Fibroblast of skin of left biceps (primary cell): ENCODE results near the gene MACO1.
A peak's percentile ranks its signal among the peaks of the same experiment; 100 is the strongest.
"Not testable (repeated sequence)": the region's sequence is repeated elsewhere in the genome, so short reads cannot be mapped to it uniquely, and the experiment has no call there.

ENCODE experiments used
- DNase-seq, 2 experiments: peaks; one replicate each; pipeline ENCODE4 v3.0.0-alpha.2; 2013; ENCODE audit warnings: low read depth in 2 of 2

Gene MACO1

DNA sequence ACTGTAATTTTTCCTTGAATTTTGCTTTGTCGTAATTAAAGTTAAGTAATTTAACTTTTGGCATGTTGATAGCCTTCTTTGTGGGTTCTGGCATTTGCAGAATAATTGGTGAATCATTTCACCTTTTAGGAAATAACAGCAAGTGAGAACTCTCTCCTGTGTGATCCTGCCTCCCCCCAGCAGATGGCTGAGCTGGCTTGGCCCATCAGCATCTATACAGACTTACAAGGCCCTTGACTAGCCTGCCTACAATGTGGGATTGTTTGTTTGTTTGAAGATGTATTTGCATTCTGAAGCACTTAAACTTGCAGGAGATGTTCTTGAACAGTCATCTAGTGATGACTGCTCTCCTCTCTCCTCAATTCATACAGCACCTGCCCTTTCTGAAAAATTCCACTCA is 55.9 kb downstream of the MACO1 start:
- DNase-seq = no peak

DNA sequence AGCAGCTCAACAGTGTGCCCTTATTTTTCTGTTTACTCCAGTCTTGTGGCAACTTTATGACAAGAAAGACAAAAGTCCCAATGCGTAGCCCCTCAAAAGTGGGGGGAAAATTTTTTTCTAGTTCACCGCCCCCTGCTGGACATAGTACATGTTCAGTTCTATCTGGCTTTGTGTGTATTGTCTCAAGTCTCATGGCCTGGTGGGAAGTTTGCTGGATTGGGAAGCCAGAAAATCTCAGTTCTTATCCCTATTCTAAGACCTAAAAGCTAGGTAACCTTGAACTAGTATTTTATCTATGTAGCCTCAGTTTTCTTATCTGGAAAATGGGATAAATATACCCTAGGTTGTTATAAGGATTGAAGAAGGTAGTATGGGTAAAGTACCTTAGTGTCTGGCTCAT is 56.9 kb downstream of the MACO1 start:
- DNase-seq = no peak

DNA sequence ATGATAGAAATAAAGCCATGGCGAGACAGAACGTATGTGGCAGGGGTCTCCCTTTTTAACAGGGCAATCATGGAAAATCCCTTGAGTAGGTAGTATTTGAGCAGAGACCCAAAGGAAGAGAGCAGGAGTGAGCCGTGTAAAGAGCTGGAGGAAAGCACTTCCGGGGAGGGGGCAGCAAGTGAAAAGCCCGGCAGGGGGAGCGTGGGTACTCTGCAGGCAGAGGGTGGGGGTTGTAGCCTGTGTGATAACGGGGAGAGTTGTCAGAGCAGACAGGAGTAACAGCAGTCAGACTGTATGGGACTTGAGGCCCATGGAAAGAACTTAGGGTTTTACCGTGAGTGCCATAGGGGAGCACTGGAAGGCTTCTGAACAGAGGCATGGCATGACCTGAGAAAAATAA is 61.6 kb downstream of the MACO1 start:
- DNase-seq = no peak

DNA sequence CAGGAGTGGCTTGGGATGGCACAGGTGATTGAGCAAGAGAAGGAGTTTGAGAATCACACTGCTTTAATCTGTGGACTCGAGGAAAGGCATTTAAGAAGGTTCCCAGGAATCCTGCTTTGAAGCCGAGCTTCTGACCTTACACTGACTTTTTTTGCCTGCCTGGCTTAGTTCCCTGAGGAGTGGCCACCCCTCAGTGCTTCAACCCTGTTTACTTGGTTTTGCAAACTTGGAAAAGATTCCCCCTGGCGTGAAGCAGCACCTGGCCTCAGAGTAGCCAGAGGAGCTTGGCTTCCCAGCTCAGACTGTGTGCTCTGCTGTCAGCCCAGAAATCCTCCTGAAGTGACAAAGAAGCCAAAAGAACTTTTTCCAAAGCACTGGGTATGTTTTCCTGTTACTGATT is 64.3 kb downstream of the MACO1 start:
- DNase-seq = no peak

DNA sequence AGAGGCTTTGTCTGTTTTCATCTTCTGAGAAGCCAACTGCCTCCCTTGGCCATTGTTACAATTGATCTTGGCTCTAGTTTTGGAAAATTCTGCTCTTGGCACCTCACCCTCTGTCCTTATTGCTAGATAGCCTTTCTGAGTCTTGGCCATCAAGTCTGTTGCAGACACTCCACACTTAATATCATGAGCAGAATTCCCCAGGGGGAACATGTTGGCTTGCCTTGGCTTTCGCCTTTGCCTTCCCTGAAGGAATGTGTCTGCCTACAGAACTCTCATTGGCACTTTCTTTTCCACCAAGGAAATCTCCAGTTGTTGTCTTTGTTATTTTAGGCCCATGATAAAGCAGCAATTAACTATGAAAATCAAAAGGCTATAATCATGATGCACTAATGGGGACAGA is 70.0 kb downstream of the MACO1 start:
- no peak for DNase-seq

DNA sequence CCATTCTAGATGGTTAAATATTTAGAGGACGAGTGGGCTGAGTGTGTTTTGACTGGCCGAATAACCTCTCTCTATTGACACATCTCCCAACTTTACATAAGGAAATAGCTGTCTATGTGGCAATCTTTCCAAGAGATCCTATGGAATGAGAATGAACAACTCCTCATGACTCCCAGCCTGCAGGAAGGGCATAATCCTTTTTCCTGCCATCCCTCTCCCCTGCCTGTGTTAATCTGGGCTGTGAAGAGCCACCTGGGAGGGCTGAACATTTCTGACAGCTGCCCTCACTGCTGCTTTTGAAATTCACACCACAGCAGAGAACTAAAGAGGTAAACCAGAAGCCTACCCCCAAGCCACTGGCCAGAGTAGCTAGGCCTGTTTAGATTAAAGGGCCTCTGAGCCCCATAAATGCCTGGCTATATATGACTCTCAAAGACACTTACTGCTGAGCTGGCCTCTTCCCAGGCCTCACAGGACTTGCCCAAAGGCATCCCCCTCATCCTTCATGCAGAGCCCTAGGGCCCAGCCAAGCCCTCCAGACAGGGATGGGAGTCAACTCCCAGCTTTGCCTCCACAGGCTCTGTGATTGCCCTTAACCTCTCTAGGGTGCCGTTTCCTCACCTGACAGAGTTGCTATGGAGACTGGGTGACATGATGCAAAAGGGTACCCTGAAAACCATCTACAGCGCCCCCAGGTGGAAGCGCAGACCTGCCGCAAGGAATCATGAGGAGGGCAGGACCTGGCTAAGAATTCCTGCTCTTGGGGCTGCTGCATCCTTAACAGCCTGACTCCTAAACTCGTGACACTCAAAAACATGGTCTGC is 70.8 kb downstream of the MACO1 start:
- DNase-seq = peak; percentile 84 to 87

DNA sequence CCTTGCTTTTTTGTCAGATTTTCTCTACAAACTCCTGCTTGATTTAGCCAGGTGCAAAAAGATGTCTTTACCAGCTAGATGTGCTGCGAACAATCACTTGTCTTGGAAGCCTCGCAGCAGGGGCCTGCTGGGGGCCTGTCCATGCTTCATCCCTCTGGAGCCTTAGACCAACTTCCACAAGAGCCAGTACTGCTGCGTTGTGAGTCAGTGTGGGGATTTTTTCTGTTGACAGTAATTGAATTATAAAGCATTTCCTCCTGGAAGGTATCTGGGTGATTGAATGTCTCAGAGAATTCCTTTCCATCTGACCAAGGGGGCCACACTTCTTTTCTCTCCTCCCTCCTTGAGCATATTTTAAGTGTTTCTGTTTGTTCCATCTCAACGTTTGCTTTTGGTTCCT is 72.3 kb downstream of the MACO1 start:
- peak; percentile 61 to 66 for DNase-seq

DNA sequence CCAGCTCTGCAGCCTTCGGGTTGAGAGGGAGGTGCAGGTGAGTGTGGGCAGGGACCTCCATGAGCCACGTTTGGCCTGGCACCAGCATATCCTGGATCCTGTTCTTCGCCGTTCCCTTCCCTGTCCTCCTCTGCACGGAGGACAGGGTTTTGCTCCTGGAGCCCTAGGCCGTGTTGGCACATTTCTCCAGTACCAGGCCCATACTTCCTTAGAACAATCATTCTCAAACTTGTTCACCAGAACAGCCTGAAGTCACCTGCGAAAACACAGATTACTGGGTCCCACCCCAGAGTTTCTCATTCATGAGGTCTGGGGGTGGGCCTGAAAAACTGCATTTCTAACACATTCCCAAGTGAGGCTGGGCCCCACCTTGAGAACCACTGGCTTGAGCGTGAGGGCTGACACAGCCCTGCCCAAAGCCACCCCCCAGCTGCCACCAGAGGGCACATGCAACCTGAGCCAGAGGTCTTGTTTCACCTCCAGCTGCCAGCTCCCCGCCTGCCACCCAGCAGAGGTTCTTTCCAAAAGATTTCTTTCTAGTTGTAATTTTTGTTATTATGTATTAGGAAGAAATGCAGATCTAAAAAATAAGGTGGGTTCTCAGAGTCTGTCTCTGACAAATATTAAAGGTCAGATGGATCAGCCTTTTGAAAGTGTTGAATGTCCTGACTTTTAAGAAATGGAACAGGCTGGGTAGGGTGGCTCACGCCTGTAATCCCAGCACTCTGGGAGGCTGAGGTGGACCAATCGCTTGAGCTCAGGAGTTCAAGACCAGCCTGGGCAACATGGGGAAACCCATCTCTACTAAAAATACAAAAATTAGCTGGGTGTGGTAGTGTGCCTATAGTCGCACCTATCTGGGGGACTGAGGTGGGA is 73.1 kb downstream of the MACO1 start:
- no peak for DNase-seq

DNA sequence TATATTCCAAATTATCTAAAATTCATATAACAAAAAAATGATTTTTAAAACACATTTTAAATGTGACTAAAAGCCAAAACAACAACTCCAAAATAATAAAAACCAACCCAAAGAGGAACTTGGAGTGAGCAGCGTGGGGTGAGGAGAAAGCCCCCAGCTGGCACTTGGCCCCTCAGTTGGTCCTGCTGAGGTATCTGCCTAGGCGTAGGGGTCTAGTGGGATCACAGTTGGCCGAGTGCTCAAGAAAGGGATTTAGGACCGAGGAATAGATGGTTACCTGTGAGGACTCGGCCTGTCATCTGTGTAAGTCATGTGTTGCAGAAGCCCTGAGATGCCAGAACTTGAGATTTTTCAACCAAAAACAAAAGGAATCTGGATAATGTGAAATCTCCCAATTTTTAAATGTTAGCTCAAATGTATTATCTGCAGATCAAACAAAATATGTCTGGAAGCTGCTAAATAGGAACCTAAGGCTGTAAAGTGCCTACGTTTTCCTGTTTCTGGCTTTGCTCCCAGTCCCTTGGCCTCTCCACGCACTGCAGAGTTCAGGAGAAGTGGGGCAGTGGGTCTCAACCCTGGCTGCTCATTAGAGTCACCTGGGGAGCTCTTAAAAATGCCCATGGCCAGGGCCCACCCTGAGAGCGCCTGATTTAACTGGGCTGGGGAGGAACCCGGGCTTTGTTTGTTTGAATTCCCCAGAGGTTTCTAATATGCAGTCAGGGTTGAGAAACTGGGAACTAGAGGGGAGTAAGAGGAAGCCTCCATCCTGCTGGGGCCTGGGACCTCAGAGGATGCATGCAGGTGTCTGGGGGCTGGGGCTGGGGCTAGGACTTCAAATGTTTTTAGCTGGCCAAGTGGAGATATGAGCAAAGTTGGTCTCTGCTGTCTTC is 74.3 kb downstream of the MACO1 start:
- DNase-seq = no peak

DNA sequence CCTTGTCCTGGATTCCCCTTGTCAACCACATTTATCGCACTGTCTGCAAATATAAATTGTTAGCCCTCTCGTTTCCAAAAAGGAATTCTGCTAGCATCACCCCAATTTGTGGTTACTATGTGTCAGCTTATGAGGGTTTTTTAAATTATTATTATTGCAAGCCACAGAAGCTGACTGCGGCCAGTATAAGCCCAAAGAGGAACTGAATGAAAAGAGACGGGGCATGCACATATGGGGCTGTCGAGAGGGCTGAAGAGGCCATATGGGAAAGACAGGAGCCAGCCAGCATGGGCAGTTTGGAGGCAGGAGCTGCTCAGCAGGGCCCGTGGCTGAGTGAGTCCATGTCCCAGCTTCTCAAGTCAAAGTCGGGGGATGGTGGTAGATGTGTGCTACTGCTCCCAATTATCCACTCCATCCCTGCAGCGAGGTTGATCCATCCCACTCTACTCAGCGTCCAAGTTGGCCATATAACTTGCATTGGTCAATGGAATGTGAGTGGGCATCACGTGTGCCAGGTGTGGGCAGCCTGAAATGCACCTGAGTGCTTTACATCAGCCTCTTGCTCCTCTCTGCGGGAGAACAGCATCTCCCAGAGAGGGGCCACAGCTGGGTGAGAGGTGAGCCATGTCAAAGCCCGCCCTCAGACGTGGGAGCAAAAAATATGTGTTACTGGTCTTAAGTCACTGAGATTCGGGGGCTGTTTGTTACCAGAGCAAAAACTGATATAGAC is 75.1 kb downstream of the MACO1 start:
- peak; percentile 38 to 40 for DNase-seq

DNA sequence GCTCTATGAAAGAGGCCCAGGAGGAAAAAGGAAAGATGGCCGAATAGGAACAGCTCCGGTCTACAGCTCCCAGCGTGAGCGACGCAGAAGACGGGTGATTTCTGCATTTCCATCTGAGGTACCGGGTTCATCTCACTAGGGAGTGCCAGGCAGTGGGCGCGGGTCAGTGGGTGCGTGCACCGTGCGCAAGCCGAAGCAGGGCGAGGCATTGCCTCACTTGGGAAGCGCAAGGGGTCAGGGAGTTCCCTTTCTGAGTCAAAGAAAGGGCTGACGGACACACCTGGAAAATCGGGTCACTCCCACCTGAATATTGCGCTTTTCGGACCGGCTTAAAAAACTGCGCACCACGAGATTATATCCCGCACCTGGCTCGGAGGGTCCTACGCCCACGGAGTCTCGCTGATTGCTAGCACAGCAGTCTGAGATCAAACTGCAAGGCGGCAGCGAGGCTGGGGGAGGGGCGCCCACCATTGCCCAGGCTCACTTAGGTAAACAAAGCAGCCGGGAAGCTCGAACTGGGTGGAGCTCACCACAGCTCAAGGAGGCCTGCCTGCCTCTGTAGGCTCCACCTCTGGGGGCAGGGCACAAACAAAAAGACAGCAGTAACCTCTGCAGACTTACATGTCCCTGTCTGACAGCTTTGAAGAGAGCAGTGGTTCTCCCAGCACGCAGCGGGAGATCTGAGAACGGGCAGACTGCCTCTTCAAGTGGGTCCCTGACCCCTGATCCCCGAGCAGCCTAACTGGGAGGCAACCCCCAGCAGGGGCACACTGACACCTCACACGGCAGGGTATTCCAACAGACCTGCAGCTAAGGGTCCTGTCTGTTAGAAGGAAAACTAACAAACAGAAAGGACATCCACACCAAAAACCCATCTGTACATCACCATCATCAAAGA is 76.1 kb downstream of the MACO1 start:
- not testable (repeated sequence) for DNase-seq

DNA sequence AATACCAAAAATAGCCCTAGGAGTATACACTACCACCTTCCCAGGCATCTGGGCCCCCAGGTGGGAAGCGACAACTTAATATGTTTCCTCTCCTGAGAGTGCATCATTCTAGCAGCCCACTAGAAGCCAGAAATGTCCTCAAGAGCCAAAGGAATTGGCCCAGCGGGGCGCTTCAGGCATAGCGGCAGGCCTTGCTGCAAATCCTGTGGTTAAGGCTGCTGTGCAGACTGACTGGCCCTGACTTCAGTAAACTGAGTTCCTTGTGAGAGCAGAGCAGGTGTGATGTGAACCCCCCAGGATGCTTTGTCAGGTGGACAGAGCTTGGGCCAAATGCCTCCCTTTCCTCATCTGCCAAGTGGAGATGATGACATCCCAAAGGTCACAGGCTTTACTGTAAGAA is 83.0 kb downstream of the MACO1 start:
- DNase-seq = no peak

DNA sequence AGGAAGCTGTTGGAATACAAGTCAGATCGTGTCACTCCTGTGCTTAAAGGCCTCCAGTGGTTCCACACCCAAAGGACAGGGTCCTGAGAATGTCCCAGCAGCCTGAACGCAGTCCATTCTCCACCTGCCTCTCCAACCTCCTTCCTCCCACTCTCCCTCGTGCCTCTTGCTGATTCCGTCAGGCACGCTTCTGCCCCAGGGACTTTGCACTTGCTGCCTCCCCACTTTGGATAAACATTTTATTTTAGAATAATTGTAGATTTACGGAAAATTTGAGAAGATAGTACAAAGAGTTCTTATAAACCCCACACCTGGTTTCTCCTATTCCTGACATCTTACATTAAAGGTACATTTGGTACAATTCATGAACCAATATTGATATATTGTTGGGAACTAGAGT is 84.3 kb downstream of the MACO1 start:
- DNase-seq = no peak

DNA sequence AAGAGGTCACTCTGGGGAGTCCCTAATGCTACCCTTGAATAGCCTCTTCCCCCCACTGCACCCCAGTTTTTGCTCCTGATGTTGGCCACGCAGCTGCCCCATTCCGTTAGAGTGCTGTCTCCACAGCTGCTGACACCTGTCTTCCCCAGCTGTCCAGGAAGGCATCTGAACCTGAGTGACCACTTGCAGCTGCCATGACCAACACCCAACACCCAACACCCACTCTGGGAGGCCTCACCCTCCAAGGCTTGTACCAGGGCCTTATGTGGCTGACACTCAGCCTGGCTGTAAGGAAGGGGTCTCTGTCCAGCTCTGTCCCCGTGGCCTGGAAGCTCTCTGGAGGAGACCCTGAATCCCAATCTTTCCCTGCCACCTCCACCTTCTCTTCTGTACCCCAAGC is 86.0 kb downstream of the MACO1 start:
- no peak for DNase-seq

DNA sequence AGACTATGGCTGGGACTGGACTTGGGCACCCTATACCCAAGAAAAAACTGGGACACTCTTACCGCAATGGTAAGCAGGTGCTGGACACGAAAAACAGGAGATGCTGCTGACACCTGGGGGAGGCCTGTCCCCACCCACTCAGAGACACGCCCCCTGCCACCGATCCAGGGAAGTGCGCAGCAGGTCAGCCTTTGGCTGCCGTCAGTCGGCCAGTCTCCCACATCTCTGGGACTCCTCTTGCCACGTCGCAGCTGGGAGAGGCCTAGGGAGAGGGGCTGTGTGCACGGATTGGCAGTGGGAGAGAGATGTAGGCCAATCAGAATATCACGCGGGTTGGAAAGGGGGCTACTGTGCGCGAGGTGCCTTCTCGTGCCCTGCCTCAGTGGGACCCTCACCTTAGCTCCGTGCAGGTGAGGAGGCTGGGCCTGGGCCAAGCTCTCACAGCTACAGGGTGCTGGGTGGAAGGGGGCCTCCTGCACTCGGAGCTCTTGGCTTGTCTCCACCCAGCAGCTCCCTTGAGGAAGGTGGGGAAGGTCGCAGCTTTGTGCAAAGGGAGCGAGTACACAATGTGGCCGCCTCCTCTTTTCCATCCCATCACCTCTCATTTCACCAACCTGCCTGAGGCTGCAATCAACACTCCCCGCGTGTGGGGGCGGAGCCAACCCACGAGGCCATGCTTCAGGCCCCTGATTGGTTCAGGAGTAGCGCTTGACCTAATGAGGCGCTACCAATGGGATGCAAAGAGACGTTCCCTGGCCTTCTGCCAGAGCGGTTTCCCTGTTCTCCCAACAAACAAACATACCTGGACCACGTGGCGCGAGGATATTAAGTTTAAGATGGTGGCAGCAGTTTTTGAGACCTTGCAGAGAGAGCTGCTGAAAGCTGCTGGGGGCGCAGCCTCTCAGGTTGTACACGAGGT is 87.0 kb downstream of the MACO1 start:
- no peak for DNase-seq

DNA sequence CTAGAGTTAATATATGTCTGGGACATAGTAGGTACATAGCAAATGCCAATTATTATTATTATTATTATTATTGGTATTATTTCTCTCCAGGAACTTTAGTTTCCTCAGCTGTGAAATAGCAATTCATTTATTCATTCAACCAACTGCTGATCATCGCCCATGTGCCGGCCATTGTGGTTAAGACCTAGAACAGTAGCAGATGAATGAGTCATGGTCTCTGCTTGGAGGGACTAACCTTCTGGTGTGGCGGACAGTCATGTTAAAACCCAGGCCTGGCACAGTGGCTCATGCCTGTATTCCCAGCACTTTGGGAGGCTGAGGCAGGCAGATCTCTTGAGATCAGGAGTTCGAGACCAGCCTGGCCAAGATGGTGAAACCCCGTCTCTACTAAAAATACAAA is 88.9 kb downstream of the MACO1 start:
- DNase-seq = no peak

DNA sequence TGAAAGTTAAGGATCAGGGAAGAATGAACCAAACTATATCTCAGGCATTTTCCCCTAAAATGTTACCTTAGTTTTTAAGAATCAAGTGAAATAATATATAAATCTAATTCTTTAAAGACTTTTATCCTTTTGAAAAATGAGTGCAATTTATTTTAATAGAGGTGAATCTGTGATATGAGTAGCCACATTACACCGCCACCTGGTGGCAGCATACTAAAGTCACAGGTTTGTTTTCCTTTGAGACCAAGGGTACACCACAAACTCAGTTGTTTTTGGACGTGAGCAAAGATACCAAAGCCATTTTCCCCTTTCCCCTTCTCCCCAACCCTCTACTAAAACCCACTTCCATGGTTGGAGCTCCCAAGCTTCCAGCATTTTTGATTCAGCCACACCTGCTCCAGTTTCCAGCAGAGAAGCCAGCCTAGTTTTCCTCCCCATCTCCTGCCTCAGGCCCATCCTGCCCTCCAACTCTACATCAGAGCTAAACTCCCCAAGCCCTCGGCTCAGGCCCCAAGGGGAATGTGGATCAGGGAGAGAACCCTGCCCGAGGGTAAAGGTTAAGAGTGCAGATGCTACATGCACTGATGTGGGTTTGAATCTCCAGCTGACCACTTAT is 89.9 kb downstream of the MACO1 start:
- no peak for DNase-seq

DNA sequence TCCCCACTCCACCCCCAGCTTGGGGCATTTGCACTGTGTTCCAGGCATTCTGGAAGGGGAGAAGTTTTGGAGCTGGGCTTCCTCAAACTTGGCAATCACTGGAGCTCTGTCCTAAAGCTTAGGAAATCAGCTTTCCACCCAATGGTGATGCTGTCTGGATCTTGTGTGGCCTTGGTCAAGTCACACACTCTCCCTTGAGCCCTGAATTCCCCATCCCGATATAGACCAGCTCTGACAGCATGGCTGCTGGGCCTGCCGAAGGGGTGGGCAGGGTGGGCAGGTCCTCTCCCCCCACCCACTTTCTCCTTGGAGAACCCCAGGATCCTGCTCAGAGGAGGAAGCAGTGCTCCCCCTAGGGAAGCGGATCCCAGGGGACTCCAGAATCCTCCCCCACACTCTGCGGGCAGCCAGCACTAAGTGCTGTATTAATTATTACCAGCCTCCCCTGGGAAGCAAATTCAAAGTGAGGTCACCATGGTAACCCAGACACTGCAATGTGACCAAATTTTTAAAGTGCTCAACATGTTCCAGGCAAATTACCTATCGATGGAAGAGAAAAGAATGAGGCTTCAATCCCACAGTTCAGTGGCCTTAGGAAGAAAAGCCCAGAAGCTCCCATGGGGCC is 91.4 kb downstream of the MACO1 start:
- no peak for DNase-seq
